ENCODE data around the gene SPCS3. TPM values are rescaled to one million over a fixed set of nuclear protein-coding genes. Genes with fewer than 3 reads are reported as not detected.
"Not testable (repeated sequence)": the region's sequence is repeated elsewhere in the genome, so short reads cannot be mapped to it uniquely, and the experiment has no call there.

Gene SPCS3
- total and polyA plus RNA-seq, 7 donors = 20.8 to 75.8 (median 44.8) TPM

- H3K27ac ChIP-seq = no peak overlapping the region
- DNase-seq = no peak
- no peaks in the 10 kb centered on the region for H3K36me3 ChIP-seq (ENCODE audit: insufficient read depth in 1 of 2, low read depth in 1 of 2)
- no peak for ATAC-seq
- intact Hi-C loops (cut with DNase I) = no loop called here
- H3K4me3 ChIP-seq = no peak overlapping the region
- H3K9me3 ChIP-seq = no peaks in the 10 kb centered on the region
- H3K4me1 ChIP-seq = peaks cover 3% of the 10 kb centered on the region
- WGBS, 3 donors = 93 to 96% (median 94%) methylated on average over 3 of the region's 3 CpGs
- H3K27me3 ChIP-seq (ENCODE audit: insufficient read depth in 3 of 3, low read length in 2 of 3) = no peaks in the 10 kb centered on the region
- TF ChIP-seq, protein P1, sequence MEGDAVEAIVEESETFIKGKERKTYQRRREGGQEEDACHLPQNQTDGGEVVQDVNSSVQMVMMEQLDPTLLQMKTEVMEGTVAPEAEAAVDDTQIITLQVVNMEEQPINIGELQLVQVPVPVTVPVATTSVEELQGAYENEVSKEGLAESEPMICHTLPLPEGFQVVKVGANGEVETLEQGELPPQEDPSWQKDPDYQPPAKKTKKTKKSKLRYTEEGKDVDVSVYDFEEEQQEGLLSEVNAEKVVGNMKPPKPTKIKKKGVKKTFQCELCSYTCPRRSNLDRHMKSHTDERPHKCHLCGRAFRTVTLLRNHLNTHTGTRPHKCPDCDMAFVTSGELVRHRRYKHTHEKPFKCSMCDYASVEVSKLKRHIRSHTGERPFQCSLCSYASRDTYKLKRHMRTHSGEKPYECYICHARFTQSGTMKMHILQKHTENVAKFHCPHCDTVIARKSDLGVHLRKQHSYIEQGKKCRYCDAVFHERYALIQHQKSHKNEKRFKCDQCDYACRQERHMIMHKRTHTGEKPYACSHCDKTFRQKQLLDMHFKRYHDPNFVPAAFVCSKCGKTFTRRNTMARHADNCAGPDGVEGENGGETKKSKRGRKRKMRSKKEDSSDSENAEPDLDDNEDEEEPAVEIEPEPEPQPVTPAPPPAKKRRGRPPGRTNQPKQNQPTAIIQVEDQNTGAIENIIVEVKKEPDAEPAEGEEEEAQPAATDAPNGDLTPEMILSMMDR (IDR thresholded peaks at IDR 0.05) = no peak
Observed at GRCh38 chr4:176291748-176292147, 28.0 kb upstream of the SPCS3 start.

- intact Hi-C loops (cut with DNase I) = no loop called here
- H3K4me1 ChIP-seq = no peaks in the 10 kb centered on the region
- no peaks in the 10 kb centered on the region for H3K27me3 ChIP-seq (ENCODE audit: insufficient read depth in 3 of 3, low read length in 2 of 3)
- 70 to 79% (median 78%) methylated on average over 1 of the region's 1 CpG for WGBS, 3 donors
- ATAC-seq (no peak), DNase-seq (no peak)
- no peak overlapping the region for H3K4me3 ChIP-seq
- no peaks in the 10 kb centered on the region for H3K36me3 ChIP-seq (ENCODE audit: insufficient read depth in 1 of 2, low read depth in 1 of 2)
- H3K27ac ChIP-seq = no peak overlapping the region
- TF ChIP-seq, protein P1 (IDR thresholded peaks at IDR 0.05) = no peak
- H3K9me3 ChIP-seq = no peaks in the 10 kb centered on the region
Observed at GRCh38 chr4:176292920-176293319, 26.8 kb upstream of the SPCS3 start.

GRCh38 chr4:176293660-176294059 lies 26.1 kb upstream of the SPCS3 start:
- intact Hi-C loops (cut with DNase I) = no loop called here
- ATAC-seq (no peak), DNase-seq (no peak)
- TF ChIP-seq, protein P1 (IDR thresholded peaks at IDR 0.05) = no peak
- no peaks in the 10 kb centered on the region for H3K36me3 ChIP-seq (ENCODE audit: insufficient read depth in 1 of 2, low read depth in 1 of 2)
- WGBS, 3 donors = 80 to 84% (median 81%) methylated on average over 1 of the region's 1 CpG
- H3K4me1 ChIP-seq = no peaks in the 10 kb centered on the region
- no peak overlapping the region for H3K4me3 ChIP-seq
- H3K27me3 ChIP-seq (ENCODE audit: insufficient read depth in 3 of 3, low read length in 2 of 3) = no peaks in the 10 kb centered on the region
- H3K9me3 ChIP-seq = no peaks in the 10 kb centered on the region
- no peak overlapping the region for H3K27ac ChIP-seq

- ATAC-seq; H3K27ac ChIP-seq; H3K9me3 ChIP-seq; H3K4me1 ChIP-seq; intact Hi-C loops (cut with DNase I); DNase-seq; H3K27me3 ChIP-seq (ENCODE audit: insufficient read depth in 3 of 3, low read length in 2 of 3); H3K4me3 ChIP-seq; H3K36me3 ChIP-seq (ENCODE audit: insufficient read depth in 1 of 2, low read depth in 1 of 2): not testable (repeated sequence)
- 51 to 58% (median 55%) methylated on average over 5 of the region's 5 CpGs for WGBS, 3 donors
Observed at GRCh38 chr4:176295907-176296306, 23.9 kb upstream of the SPCS3 start.

DNA sequence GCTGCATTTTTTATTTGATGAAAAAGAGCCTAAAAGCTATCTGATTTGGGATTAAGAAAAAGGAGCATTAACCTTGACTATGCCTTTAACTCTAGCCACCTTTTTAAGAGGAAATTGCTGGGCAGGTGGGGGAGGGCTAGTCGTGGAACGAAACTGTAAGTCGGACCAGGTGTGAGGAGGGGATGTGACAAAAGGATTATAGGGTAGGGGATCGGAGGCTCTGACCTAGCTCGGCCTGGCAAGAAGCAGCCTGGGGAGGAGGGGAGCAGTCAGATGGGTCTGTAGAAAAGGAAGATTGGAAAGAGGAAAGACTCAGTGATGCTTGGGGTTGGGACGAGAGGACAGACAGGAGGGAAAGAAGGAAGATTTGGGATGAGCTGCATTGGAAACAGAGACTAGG lies 21.1 kb upstream of the SPCS3 start:
- H3K27ac ChIP-seq = no peak overlapping the region
- no peak overlapping the region for H3K4me3 ChIP-seq
- intact Hi-C loops (cut with DNase I) = no loop called here
- H3K36me3 ChIP-seq (ENCODE audit: insufficient read depth in 1 of 2, low read depth in 1 of 2) = no peaks in the 10 kb centered on the region
- ATAC-seq = no peak
- TF ChIP-seq, protein P1 (IDR thresholded peaks at IDR 0.05) = no peak
- H3K27me3 ChIP-seq (ENCODE audit: insufficient read depth in 3 of 3, low read length in 2 of 3) = no peaks in the 10 kb centered on the region
- DNase-seq = no peak
- 52 to 66% (median 57%) methylated on average over 6 of the region's 6 CpGs for WGBS, 3 donors
- no peaks in the 10 kb centered on the region for H3K9me3 ChIP-seq
- peaks cover 8% of the 10 kb centered on the region for H3K4me1 ChIP-seq

Data from psoas muscle (tissue), 8 donors.